ENCODE data around the gene CCDC39.
"Not testable (repeated sequence)": the region's sequence is repeated elsewhere in the genome, so short reads cannot be mapped to it uniquely, and the experiment has no call there.

The CCDC39 gene

DNA sequence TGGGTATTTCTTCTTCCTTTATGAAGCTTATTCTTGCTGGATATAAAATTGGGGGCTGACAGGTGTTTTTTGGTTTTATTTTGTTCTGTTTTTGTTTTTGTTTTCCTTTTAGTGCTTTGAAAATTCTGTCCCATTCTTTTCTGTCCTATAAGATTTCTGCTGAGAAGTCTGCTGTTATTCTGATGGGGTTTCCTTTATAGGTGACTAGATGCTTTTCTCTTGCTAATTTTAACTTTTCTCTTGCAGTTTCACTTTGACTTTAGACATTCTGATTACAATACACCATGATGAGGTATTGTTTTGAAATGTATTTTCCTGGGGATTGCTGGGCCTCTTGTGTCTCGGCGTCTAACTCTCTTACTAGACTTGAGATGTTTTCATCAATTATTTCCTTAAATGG, 54.6 kb downstream of the CCDC39 start:
- no peak for DNase-seq (ENCODE audit: low read depth in 2 of 2)

DNA sequence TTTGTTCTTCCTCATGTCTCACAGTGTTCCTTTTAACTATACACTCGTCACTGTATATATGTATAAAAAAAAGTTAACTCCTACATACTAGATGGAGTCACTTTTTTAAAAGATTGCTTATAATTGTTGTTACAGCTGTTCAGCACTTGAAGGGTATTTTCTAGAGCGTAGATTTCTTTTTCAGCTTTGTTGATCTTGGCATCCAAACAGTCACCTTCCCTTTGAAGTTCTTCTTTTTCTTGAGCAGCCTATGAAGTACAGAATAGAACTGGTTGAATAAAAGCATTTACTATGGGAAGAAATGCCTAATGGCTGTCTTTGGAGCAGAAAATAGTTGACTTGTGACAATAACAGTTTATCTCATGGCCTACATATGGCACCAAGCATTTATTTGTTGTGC, 59.6 kb downstream of the CCDC39 start:
- DNase-seq (ENCODE audit: low read depth in 2 of 2), result no peak

- not testable (repeated sequence) for DNase-seq (ENCODE audit: low read depth in 2 of 2)
Measured at GRCh38 chr3:180618563-180618962, 60.7 kb downstream of the CCDC39 start.

DNA sequence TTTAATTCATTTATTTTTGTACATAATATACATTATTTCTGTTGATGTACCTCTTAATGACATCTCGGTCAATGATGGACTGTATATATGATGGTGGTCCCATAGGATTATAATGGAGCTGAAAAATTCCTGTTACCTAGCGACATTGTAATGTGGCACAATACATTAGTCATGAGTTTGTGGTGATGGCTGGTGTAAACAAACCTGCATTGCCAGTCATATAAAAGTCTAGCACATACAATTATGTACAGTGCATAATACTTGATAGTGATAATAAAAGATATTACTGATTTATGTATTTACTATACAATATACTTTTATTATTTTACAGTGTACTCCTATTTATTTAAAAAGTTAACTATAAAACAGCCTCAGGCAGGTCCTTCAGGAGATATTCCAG, 62.2 kb downstream of the CCDC39 start:
- no peak for DNase-seq (ENCODE audit: low read depth in 2 of 2)

GRCh38 chr3:180615954-180616353, 63.3 kb downstream of the CCDC39 start:
- no peak for DNase-seq (ENCODE audit: low read depth in 2 of 2)

DNA sequence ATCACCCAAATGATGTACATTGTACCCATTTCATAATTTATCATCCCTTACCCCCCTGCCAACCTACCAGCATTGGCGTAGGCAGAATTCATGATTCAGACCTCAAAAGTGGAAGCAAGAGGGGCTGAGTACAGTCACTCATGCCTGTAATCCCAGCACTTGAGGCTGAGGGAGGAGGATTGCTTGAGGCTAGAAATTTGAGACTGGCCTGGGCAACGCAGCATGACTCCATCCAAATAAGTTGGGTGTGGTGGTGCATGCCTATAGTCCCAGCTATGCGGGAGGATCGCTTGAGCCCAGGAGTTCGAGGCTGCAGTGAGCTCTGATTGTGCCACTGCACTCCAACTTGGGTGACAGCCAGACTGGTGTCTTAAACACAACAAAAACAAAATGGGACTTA, 66.9 kb downstream of the CCDC39 start:
- no peak for DNase-seq (ENCODE audit: low read depth in 2 of 2)

DNA sequence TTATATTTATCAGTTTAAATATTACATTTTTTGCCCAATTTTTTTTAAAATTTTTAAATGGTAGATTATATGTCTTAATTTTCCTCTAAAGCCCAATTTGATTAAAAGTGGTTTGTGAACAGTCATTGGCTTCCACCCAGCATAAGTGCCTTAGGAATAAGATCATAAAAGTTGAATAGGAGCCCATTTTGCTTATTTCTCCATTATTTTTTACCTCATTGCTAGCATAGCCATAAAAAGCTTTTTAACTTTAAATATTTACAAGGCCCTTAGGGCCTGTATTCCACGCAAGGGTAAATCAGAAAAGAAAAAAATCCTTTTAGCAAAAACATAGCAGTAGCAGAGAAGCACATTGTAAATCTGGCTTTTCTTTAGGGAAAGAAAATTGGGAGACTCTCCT, 68.3 kb downstream of the CCDC39 start:
- no peak for DNase-seq (ENCODE audit: low read depth in 2 of 2)

DNA sequence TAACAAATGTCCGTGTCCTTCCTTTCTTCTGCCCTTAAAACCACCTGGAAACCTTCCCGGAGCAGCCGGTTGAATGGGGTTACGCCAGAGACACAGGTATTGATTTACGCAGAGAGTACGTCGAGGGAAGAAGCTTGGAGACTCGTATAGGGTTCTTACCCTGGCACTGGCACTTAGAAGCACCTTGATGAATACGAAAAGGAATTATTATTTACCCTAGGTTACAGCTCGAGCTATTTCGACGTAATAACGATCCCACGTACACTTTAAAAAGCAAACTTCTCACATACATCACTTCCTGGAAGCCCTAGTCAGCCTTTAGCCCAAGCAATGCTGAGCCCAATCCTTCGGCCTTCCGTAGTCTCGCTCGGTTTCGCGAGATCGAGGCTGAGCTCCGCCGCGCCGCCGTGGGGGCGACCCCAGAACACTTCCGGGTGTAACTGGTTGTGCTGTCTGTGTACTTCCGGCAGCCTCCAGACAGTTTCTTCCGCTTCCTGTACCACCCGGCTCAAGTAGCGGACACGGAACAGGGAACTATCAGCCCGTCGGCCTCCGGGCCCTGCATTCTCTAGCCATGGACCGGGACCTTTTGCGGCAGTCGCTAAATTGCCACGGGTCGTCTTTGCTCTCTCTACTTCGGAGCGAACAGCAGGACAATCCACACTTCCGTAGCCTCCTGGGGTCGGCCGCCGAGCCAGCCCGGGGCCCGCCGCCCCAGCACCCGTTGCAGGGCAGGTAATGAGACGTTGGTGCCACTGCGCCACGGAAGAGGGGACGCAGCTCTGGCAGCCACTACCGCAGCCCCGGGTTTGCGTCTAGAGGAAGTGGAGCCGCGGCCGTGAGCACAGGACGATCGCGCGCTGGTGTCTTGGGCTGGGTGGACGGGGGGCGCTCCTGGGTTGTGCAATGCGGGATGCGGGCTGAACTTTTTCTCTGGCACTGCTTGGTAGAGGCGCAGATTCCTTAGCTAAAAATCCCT, 77.3 kb downstream of the CCDC39 start, which contains the start of gene TTC14:
TTC14 (plus strand) TSS at position 476 of the 979 bp plus-strand sequence; CDS start at position 575, 99 bp downstream.
- peak; percentile 87 to 89 for DNase-seq (ENCODE audit: low read depth in 2 of 2)

DNA sequence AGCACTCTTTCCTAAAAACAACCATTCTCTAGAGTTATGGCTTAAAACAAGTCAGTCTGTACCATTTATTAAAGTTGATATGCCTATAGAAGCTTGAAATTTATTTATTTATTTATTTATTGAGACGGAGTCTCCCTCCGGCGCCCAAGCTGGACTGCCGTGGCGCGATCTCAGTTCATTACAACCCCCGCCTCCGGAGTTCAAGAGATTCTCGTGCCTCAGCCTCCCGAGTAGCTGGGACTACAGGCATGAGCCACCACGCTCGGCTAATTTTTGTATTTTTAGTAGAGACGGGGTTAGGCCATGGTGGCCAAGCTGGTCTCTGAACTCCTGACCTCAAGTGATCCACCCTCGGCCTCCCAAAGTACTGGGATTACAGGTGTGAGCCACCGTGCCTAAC, 78.8 kb downstream of the CCDC39 start:
- no peak for DNase-seq (ENCODE audit: low read depth in 2 of 2)

DNA sequence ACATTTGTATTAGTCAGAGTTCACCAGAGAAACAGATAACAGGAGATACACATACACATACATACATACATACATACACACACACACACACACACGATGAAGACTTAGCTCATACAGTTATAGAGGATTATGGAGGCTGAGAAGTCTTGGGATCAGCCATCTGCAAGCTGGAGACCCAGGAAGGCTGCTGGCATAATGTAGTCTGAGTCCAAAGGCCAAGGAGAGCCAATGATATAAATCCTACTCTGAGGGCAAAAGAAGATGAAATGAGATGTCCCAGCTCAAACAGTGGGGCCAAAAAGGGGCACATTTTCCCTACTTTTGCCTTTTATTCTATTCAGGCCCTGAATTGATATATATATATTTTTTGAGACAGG, 83.7 kb downstream of the CCDC39 start:
- DNase-seq (ENCODE audit: low read depth in 2 of 2), result no peak

DNA sequence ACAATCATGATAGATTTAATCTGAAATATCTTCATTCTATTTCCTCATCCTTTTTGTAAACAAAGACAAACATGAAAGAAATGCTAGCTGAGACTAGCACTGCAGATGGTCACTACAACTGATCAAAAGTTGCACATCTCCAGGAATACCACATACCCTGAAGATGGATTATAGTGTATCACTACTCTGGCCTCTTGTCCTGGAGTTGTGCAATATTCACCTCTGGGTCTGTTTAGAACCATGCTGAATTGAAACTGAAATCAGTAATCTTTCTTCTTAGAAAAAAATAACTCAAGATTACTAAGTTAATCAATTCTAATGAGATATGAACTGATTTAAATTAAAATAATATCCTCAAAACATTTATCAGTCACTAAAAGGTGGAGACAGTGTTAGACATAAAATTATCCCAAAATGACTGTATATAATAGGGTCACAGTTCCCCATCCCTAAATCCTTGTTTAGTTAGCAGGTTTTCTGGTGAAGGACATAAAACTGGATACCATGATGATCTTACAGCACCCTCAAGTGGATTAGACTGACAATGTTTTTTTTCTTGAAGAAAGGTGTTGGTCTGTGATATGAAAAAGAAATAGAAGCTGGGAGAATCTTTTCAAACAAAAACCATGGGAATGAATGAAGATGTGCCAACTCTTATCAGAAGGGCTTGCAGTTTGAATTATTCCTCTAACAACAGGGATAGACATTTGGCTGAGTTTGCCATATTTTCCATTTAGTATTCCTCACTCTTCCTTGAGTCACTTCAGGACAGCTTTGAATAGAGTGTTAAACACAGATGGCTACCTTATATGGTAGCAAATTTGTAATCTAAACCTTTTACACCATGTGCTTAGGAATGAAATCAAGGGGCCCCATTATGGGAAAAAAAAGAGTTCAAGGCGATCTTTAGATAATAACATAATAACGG, 84.4 kb downstream of the CCDC39 start:
- no peak for DNase-seq (ENCODE audit: low read depth in 2 of 2)

DNA sequence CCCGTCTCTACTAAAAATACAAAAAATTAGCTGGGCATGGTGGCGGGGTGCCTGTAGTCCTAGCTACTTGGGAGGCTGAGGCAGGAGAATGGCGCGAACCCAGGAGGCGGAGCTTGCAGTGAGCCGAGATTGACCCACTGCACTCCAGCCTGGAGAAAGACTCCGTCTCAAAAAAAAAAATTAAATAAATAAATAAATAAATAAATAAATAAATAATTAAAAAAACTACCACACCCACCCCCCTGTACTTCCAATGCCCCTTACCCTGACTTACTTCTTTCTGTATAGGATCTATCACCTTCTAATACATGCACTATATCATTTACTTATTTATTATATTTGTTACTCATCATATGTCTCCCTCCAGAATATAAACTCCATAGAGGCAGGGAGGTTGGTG, 85.7 kb downstream of the CCDC39 start:
- DNase-seq (ENCODE audit: low read depth in 2 of 2), result not testable (repeated sequence)

DNA sequence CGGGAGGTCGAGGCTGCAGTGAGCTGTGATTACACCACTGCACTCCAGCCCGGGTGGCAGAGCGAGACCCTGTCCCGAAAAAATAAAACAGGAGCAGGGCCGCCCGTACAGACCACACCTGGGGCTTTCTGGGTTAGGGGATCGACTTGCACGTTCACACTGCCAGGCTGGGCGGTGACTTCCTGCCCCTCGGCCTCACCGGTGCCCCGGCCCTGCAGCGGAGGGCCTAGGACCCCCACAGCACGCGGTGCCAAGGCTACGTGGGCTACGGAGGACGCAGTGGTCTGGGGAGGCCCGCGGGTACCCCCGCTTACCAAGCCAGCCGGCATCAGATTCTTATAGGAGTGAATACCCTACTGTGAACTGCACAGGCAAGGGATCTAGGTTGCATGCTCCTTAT, 88.9 kb downstream of the CCDC39 start:
- DNase-seq (ENCODE audit: low read depth in 2 of 2), result no peak

- DNase-seq (ENCODE audit: low read depth in 2 of 2), result no peak
Measured at GRCh38 chr3:180580934-180581333, 98.4 kb downstream of the CCDC39 start.

GRCh38 chr3:180575571-180575970, 103.7 kb downstream of the CCDC39 start:
- DNase-seq (ENCODE audit: low read depth in 2 of 2), result no peak

DNA sequence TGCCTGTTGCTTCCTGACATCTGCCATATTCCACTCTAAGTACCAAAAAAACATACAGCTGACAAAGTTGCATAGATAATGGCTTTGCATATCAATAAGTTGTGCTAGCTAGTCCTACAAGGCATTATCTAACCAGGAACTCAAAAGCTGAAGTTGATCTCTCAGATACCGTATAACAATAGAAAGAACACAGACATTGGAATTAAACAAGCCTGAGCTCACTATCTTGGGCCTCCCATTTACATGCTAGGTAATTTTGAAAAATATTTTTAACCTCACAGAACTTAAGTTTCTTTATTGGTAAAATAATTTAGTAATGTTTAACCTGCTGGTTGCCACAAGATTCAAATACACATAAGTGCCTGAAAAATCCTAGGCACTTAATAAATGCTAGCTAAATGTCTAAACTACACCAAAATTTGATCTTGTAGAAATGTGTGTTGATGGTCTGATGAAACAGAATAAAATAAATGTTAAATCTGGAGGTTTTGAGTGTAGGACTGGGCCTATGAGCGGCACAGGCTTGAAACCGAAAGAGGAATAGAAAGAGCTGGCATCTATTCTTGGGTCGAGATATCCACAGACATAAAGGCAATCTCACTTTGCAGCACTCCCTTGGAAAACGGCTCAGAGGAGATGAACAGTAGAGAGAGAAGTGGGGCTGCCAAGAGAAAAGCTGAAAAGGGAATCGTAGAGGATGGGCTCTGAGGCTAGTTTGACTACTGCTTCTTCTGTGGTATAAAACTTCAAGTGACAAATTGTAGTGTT, 107.3 kb downstream of the CCDC39 start:
- DNase-seq (ENCODE audit: low read depth in 2 of 2), result no peak

GRCh38 chr3:180570238-180570637, 109.1 kb downstream of the CCDC39 start:
- no peak for DNase-seq (ENCODE audit: low read depth in 2 of 2)

- DNase-seq (ENCODE audit: low read depth in 2 of 2), result no peak
Measured at GRCh38 chr3:180564676-180565075, 114.6 kb downstream of the CCDC39 start.
